ENCODE results near the gene ABCA13. TPM values are rescaled to one million over a fixed set of nuclear protein-coding genes. Genes with fewer than 3 reads are reported as not detected.

ABCA13 gene
- total and polyA plus RNA-seq, 2 donors (not counting 3 experiments of a cell fraction or from before 2014, with no cell fraction given): 0.01 to 0.11 TPM

- no peak for DNase-seq (ENCODE audit: low read depth, low spot score)
- H3K36me3 ChIP-seq (ENCODE audit: control insufficient read depth in 2 of 2, extremely low read depth in 1 of 2, insufficient read depth in 2 of 2, low read length in 2 of 2): no peaks in the 10 kb centered on the region
- intact Hi-C loops (cut with micrococcal nuclease): no loop called here
- H3K9me3 ChIP-seq (replicated peaks; ENCODE audit: control insufficient read depth, insufficient read depth, low read length): no peaks in the 10 kb centered on the region
- no peak overlapping the region for H2AFZ ChIP-seq (ENCODE audit: low read depth, low read length)
- no peak overlapping the region for H3K4me2 ChIP-seq (ENCODE audit: insufficient read depth, low read length)
- no peaks in the 10 kb centered on the region for H3K9me1 ChIP-seq (replicated peaks; ENCODE audit: control insufficient read depth, extremely low read depth, insufficient read depth, low read length)
- CTCF ChIA-PET: no interaction called here
- TF ChIP-seq POLR2A (IDR thresholded peaks at IDR 0.05; ENCODE audit: low read depth, low read length) (no peak), FOS (IDR thresholded peaks at IDR 0.05; ENCODE audit: borderline replicate concordance, insufficient read depth, low read length) (no peak), MAX (IDR thresholded peaks at IDR 0.05; ENCODE audit: insufficient read depth, insufficient read length) (no peak), MYC (IDR thresholded peaks at IDR 0.05; ENCODE audit: low read depth, low read length) (no peak), EZH2 (IDR thresholded peaks at IDR 0.05; ENCODE audit: borderline replicate concordance, low read depth, low read length, severe bottlenecking) (no peak), GATA2 (IDR thresholded peaks at IDR 0.05; ENCODE audit: insufficient read depth, insufficient read length, low read depth, low read length) (no peak), CTCF (IDR thresholded peaks at IDR 0.05; ENCODE audit: extremely low read depth in 1 of 2, insufficient read depth in 1 of 2, low read depth in 1 of 2, low read length in 2 of 2) (no peak), POLR2AphosphoS5 (IDR thresholded peaks at IDR 0.05; ENCODE audit: insufficient read depth, low read depth, low read length) (no peak), JUN (IDR thresholded peaks at IDR 0.05; ENCODE audit: borderline replicate concordance, insufficient read depth, insufficient read length, low read depth) (no peak)
- dilution Hi-C loops (cut with MboI; ENCODE audit: extremely low pct_ligation_motif_present, low sequenced_read_pairs): no loop called here
- no peaks in the 10 kb centered on the region for H3K27me3 ChIP-seq (ENCODE audit: control insufficient read depth in 2 of 2, insufficient read depth in 2 of 2, low read length in 2 of 2)
- H3K4me1 ChIP-seq (ENCODE audit: control insufficient read depth, extremely low read depth, insufficient read depth, low read length): no peaks in the 10 kb centered on the region
- no peaks in the 10 kb centered on the region for H4K20me1 ChIP-seq (replicated peaks; ENCODE audit: control insufficient read depth, extremely low read depth, insufficient read depth, low read length)
- H3K27ac ChIP-seq (ENCODE audit: insufficient read depth, low read depth, low read length): no peak overlapping the region
- no peak overlapping the region for H3K4me3 ChIP-seq (replicated peaks in 1 of 3; ENCODE audit: insufficient read depth in 1 of 3, low read depth in 1 of 3, low read length in 3 of 3)
- H3K9ac ChIP-seq (replicated peaks; ENCODE audit: extremely low read depth, insufficient read depth, low read length): no peak overlapping the region
- no TSS peak for BruUV-seq (replicated peaks)
- no peaks in the 10 kb centered on the region for H3K79me2 ChIP-seq (ENCODE audit: control insufficient read depth, insufficient read depth, low read length)
- POLR2A ChIA-PET: no interaction called here
- no peak for FAIRE-seq
These were observed 37.8 kb downstream of the ABCA13 start for GRCh38 chr7:48209004-48209600.
